GM21723 (cell line): ENCODE measurements around the gene NIPSNAP2.
"Not testable (repeated sequence)": the region's sequence is repeated elsewhere in the genome, so short reads cannot be mapped to it uniquely, and the experiment has no call there.

Experiments used
- ATAC-seq: cut with Tn5 transposase; IDR thresholded peaks from one replicate; pipeline ENCODE4 v1.9.1; 2021; ENCODE audit warnings: mild to moderate bottlenecking, moderate library complexity; ENCODE audit not compliant: unreplicated experiment

NIPSNAP2 gene

GRCh38 chr7:56046721-56047445 lies 82.5 kb downstream of the NIPSNAP2 start:
- no peak for ATAC-seq

DNA sequence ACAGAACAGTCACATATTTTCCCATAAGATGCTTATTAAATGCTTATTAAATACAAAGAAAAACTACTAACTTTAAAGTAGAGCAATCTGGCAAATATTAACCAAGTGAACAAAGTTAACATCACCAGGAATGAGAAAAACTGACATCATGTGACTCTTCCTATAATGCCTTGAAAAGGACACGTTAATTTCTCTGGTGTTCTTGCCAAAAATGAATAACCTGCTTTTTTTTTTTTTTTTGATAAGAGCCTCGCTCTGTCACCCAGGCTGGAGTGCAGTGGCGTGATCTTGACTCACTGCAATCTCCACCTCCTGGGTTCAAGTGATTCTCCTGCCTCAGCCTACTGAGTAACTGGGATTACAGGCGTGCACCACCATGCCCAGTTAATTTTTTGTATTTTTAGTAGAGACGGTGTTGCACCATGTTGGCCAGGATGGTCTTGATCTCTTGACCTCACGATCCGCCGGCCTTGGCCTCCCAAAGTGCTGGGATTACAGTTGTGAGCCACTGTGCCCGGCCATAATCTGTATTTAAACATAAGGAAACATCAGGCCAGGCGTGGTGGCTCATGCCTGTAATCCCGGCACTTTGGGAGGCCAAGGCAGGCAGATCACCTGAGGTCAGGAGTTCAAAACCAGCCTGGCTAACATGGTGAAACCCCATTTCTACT lies 83.2 kb downstream of the NIPSNAP2 start:
- ATAC-seq = not testable (repeated sequence)

GRCh38 chr7:56048245-56048644 lies 83.9 kb downstream of the NIPSNAP2 start:
- no peak for ATAC-seq

DNA sequence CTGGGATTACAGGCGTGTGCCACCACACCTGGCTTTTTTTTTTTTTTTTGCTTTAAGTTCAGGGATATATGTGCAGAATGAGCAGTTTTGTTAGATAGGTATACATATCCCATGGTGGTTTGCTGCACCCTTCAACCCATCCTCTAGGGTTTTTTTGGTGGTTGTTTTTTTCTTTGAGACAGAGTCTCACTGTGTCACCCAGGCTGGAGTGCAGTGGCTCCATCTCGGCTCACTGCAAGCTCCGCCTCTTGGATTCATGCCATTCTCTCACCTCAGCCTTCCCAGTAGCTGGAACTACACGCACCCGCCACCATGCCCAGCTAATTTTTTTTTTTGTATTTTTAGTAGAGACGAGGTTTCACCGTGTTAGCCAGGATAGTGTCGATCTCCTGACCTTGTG lies 84.4 kb downstream of the NIPSNAP2 start:
- not testable (repeated sequence) for ATAC-seq
